ENCODE data around the gene NMD3.

The NMD3 gene

GRCh38 chr3:161295325-161295724, 74.2 kb downstream of the NMD3 start:
- CTCF ChIA-PET, result interaction anchor here (0.8 to 1.7 kb wide), 3 partner anchors 9 to 21 kb away, joined by 4 to 6 read pairs (median 6); no protein-coding TSS in a partner anchor

GRCh38 chr3:161296814-161297213, 75.7 kb downstream of the NMD3 start:
- DNase-seq (ENCODE audit: low read depth, low spot score), result no peak
- ChIA-PET CTCF (no interaction called here), POLR2A (no interaction called here)
- H3K4me3 ChIP-seq (ENCODE audit: low read depth, low read length), result no peak overlapping the region
- TF ChIP-seq, protein P1, sequence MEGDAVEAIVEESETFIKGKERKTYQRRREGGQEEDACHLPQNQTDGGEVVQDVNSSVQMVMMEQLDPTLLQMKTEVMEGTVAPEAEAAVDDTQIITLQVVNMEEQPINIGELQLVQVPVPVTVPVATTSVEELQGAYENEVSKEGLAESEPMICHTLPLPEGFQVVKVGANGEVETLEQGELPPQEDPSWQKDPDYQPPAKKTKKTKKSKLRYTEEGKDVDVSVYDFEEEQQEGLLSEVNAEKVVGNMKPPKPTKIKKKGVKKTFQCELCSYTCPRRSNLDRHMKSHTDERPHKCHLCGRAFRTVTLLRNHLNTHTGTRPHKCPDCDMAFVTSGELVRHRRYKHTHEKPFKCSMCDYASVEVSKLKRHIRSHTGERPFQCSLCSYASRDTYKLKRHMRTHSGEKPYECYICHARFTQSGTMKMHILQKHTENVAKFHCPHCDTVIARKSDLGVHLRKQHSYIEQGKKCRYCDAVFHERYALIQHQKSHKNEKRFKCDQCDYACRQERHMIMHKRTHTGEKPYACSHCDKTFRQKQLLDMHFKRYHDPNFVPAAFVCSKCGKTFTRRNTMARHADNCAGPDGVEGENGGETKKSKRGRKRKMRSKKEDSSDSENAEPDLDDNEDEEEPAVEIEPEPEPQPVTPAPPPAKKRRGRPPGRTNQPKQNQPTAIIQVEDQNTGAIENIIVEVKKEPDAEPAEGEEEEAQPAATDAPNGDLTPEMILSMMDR (IDR thresholded peaks at IDR 0.05; ENCODE audit: insufficient read depth, low read length, missing control alignments), result no peak

More at GRCh38 chr3:161295325-161295724, 74.2 kb downstream of the NMD3 start:
- TF ChIP-seq, protein P1 (IDR thresholded peaks at IDR 0.05; ENCODE audit: insufficient read depth, low read length, missing control alignments), result no peak
- POLR2A ChIA-PET, result no interaction called here
- DNase-seq (ENCODE audit: low read depth, low spot score), result no peak
- H3K4me3 ChIP-seq (ENCODE audit: low read depth, low read length), result no peak overlapping the region
